Stimulated activated CD4-positive, alpha-beta T cell treated with anti-CD3 and anti-CD28 coated beads, Interleukin-4, amount 100 ng/mL, for 48 hours (primary cell): ENCODE measurements around the gene CD151.

Experiments
- DNase-seq, 2 donors: peaks; one replicate each; pipeline ENCODE4 v3.0.0-alpha.2; 2020; ENCODE audit warnings: low read depth in 2 of 2

CD151 gene

GRCh38 chr11:797296-798092 lies 35.3 kb upstream of the CD151 start:
- peak; percentile 64 to 72 for DNase-seq

DNA sequence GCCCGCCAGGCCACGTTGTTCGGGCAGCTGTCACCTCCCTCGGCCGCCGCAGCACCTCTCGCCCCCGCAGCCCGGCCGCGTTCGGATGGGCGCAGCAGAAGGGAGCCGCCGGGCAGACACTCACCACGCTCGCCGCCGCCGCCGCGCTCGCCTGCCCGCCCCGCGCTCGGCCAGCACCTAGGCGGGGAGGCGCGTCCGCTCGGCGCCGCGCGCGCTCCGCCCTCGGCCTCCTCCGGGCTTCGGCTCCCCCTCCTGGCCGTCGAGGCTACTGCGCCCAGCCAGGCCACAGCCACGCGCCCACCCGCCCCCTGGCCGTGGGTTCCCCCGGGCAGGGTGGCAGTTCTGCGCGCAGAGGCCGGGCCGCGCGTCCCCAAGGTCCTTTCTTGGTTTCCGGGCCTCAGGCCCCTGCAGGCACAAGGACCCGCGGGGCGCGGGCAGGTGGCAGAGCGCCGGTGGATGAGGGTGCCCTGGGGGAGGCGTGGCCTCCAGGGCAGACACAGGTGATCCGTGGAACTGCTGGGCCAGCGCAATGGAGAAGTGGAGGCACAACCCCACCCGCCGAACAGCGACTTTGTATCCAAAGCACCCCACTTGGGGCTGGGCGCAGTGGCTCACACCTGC lies 34.5 kb upstream of the CD151 start, which contains the start of gene SLC25A22:
Gene SLC25A22 (minus strand): TSS at position 189 of the 621 bp plus-strand sequence. CDS start 3,275 bp downstream, outside the sequence.
- peak; percentile 81 to 86 for DNase-seq

DNA sequence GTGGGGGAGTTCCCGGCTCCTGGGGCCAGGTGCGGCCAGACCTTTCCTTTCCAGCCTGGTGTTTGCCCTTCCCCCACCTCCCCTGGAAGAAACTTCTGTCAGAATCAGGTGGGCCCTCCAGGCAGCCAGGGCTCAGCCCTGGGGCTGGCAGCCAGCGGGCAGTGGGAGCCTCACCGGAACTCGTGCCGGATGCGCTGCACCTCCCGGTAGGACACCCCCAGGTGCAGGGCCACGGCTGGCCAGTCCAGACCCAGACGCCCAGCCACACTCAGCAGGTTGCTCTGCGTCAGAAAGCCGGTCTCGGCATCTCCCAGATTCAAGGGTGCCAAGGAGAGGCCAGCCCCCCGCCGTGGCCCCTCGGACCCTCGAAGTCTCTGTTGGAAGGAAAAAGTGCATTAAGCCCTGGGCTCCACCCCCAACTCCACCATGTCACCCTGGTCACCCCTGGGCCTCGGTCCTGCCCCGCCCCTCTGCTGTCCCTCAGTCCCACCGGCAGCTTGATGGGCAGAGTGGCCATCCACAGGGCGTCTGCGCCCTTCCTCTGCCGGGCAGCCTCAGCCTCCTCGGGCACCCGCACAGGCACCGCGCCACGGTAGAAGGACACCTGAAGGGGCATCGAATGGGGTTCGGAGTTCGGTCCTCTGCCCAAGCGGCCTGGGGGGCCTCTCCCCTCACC lies 33.0 kb upstream of the CD151 start:
- no peak for DNase-seq

- DNase-seq: no peak
These were observed 32.3 kb upstream of the CD151 start for GRCh38 chr11:800473-800872.

DNA sequence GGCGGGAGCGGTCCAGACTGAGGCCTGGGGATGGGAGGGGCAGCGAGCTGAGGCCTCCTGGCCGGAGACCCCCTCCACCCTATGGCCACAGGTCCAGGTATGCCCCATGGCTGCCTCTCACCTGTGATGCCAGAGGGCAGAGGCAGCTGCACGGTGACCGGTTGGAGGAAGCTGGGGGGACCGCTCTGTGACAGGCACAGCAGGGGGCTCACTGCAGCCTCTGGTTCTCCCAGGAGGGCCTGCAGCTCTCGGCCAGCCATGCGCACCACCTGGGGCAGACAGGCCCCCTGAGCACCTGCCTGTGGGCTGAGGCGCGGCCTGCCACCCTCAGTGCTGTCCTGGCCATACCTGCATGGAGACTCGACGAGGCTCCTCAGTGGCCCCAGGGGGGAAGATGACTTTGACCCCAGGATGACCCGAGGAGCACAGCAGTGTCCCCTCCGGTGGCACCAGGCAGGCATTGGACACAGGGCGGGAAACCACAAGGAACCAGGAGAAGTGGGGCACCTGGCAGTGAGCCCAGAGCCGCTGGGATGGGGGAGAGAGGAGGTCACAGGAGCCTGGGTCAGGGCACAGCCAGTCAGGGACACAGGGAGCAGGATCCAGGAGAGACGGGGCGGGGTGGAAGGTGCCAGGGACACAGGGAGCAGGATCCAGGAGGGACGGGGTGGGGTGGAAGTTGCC lies 31.5 kb upstream of the CD151 start:
- DNase-seq: no peak

GRCh38 chr11:802018-802617 lies 30.6 kb upstream of the CD151 start:
- DNase-seq: no peak

GRCh38 chr11:802693-803466 lies 29.9 kb upstream of the CD151 start:
- DNase-seq: no peak

- no peak for DNase-seq
These were observed 29.3 kb upstream of the CD151 start for GRCh38 chr11:803467-803742.

DNA sequence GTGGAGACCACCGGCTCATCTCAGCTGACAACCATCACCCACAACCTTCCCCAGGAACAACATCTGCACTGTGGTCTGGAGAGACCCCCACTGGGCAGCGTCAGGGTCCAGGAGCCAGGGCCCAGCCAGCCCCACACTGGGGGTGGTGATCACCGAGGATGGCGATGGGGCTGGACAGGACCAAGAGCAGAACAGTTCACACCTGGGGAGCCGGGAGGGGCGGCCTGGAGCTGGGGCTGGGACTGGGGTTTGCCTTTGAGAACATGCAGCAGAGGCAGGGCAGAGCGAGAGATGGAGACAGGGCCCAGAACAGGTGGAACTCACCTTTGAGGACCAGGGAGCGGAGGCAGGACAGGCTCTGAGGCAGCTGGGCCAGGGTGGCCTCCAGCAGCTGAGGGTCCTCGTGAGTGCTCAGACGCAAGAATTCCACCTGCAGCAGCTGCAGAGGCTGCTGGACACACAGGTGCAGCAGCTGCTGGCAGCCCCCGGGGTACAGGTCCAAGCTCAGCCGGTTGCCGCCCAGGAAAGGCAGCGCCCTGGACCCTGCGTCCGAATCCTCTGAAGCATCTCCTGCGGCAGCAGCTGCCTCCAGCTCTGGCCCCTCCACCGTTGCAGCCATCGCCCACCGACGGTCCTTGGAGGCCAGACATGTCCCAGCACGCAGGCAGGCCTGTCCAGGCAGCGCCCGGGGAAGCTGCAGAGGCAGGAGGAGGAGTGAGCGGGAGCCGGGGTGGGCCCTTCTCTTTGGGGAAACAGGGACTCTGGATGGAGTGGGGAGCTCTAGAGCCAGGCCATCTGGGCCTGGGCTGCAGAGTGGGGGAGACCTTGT lies 28.8 kb upstream of the CD151 start:
- no peak for DNase-seq

DNA sequence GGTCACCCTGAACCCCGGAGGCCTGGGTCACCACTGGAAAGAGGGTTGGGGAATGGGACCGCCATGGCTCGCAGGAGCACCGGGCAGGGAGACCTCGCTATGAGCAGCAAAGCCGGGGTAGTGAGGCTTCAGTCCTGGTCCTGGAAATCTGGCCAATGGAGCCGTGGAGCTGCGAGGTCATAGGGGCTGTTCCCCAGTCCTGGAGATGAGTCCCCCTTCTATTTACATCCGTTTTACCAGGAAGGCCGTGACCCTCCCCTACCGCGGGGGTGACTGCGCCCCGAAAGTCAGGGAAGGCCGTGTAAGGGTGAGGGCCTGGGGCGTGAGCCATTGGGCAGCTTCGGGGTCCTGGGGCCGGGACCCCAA lies 28.2 kb upstream of the CD151 start:
- no peak for DNase-seq

DNA sequence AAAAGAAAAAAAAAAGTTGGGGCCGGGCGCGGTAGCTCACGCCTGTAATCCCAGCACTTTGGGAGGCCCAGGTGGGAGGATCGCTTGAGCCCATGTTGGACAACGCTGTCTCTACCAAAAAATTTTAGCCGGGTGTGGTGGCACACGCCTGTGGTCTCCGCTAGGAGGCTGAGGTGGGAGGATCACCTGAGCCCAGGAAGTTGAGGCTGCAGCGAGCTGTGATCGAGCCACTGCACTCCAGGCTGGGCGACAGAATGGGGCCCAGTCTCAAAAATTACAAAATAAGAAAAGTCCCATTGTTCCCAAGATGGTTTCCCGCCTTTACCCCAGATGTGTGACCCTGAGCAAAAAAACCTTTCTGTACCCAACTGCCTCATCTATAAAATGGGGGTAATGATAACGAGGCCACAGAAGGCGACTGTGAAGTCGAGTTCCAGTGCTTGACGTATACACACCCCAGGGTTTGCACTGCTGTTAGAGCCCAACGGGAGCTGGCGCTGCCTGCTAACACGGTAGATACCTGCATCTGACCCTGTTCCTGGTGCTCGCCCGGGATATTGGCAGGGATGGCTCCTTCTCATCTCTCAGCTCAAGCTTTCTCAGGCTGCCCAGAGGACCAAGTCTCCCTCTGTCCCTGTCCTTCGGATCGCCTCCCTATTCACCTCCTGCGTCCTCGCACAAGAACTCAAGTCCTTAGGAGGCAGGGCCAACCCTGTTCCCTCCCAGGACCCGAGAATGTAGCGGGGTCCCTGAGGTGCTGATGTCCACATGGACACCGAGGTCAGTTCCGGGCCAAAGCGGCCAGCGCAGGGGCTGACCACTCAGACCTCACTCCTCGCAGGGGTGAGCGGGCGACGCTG lies 24.1 kb upstream of the CD151 start:
- no peak for DNase-seq

DNA sequence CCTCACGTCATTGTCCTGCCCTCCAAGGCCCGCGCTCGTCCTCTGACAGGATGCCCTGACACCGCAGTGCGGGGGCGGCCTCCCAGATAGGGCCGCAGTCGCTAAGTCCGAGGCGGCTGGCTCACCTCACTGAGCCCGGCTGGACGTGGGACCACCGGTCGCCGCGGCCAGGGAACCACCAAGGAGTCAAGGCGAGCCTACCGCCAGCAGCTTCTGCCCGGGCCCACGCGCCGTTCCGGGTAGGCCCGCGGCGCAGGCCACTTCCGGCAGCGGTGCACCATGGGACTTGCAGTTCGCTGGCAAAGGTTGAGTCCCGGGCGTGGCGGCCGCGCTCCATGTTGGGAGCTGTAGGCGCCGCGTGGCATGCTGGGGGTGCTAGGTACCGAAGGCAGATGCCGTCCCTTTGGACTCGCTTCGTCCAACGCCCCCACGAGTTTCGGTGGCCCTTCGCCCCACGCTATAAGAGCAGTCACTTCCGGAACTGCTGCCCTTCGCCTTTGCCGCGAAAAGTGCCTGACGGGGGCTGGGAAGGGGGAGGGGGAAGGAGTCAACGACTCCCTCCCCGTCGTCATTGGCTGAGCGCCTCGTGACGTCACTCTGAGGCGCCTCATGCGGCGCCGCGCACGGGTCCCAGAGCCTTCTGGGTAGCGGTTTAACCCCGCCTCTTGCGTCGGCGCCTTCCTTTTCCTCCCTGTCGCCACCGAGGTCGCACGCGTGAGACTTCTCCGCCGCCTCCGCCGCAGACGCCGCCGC lies 23.3 kb upstream of the CD151 start, which contains the start of gene RPLP2:
Gene RPLP2 (plus strand): TSS at position 681 of the 753 bp plus-strand sequence. CDS start 268 bp downstream, outside the sequence.
- peak; percentile 97 to 98 for DNase-seq

DNA sequence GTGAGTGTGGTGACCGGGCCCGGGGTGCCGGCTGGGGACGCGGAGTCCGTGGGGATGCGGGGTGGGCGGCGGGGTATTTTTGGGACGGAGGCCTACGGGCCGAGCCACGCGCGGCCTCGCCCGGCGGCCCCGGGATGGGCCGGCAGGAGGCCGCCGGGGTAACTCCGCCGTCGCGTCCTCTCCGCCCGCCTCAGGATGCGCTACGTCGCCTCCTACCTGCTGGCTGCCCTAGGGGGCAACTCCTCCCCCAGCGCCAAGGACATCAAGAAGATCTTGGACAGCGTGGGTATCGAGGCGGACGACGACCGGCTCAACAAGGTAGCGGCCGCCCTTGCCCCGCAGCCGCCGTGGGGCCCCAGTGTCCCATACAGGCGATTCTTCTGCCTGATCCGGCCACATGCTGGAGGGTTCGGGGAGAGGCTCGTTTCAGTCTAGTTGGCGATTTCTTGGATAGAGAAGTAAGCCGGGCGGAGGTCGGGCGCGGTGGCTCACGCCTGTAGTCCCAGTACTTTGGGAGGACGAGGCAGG lies 22.6 kb upstream of the CD151 start:
- no peak for DNase-seq

GRCh38 chr11:811446-812245 lies 21.1 kb upstream of the CD151 start:
- no peak for DNase-seq

GRCh38 chr11:812390-812789 lies 20.4 kb upstream of the CD151 start:
- no peak for DNase-seq

- DNase-seq: no peak
These were observed 19.7 kb upstream of the CD151 start for GRCh38 chr11:813072-813455.

GRCh38 chr11:813456-814096 lies 19.2 kb upstream of the CD151 start:
- DNase-seq: no peak
